ENCODE results near the gene GLS2. TPM values are rescaled to one million over a fixed set of nuclear protein-coding genes. Genes with fewer than 3 reads are reported as not detected.
"Not testable (repeated sequence)": the region's sequence is repeated elsewhere in the genome, so short reads cannot be mapped to it uniquely, and the experiment has no call there.

The GLS2 gene
- total RNA-seq, 1 donor from 2014 or later: 0.55 TPM

GRCh38 chr12:56448860-56449621, 38.9 kb downstream of the GLS2 start, which contains the start of gene TIMELESS:
TSS of gene TIMELESS (minus strand) at chr12:56449426. CDS start at chr12:56434170, 15,256 bp downstream.
- intact Hi-C loops (cut with micrococcal nuclease): loop anchor here (1.0 to 5.0 kb wide), 5 partner anchors 19 to 322 kb away; partner anchors contain the start of genes ESYT1, SPRYD4 and STAT2

DNA sequence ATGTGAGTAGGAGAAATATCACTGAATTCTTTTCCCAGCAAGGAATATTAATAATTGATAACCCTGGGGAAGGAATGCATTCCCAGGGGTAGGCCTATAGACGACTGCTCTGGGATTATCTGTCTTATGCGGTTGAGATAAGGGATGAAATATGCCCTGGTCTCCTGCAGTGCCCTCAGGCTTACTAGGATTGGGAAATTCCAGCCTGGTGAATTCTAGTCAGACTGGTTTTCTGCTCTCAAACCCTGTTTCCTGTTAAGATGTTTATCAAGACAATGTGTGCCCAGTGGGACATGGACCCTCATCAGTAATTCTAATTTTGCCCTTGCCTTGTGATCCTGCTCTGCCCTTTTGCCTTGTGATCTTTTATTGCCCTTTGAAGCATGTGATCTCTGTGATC, 44.8 kb downstream of the GLS2 start:
- intact Hi-C loops (cut with micrococcal nuclease): not testable (repeated sequence)

DNA sequence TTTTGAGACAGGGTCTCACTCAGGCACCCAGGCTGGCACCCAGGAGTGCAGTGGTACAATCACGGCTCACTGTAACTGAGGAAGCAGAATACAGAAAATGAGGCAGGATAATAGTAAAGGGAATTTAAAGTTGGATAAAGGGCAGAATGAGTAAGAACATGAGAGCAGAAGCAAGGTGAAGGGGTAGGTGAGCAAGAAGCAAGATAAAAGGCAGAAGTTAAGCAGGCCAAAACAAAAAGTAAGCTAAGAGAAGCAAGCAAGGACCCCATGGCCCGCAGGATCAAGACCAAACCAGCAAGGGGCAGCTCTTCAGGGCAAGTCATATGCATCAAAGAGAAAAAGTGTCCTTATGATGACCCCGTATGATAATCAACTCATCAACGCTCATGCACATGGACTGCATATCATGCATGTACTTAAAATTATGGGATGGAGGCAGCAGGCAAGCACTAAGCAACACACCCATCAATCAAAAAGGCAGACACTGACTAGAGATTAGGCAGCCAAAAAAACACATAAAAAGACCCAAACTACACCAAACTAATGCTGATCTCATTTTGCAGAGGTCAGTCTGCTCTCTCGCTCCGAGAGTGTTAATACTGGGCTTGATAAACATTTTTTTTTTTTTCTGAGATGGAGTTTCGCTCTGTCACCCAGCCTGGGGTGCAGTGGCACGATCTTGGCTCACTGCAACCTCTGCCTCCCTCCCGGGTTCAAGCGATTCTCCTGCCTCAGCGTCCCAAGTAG, 50.4 kb downstream of the GLS2 start:
- intact Hi-C loops (cut with micrococcal nuclease): no loop called here

DNA sequence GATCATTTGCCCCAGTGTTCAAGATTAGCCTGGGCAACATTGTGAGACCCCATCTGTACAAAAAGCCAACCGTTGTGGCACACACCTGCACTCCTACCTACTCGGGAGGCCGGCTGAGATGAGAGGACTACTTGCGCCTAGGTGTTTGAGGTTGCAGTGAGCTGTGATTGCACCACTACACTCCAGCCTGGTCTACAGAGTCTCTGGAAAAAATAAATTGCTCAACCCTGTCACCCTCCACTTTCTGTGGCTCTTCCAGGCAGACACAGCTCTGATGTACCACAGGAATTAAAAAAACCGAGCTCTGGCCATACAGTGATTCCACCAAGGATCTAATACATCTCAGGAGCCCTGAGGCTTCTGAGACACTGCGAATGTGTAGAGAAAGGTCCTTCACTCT, 53.1 kb downstream of the GLS2 start:
- intact Hi-C loops (cut with micrococcal nuclease): no loop called here

DNA sequence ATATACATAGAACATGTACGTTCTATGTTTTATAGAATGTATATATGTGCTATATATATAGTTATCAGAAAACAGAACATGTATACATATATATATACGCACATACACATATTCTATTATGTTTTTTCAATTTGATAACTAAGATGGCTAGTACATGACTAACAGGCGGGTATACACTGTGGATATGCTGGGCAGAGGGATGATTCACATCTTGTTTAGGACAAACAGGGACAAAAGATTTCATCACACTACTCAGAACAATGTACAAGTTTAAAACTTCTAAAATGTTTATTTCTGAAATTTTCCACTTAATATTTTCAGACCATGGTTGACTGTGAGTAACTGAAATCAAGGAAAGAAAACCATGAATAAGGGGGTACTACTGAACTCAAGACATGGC, 56.1 kb downstream of the GLS2 start:
- intact Hi-C loops (cut with micrococcal nuclease): no loop called here

DNA sequence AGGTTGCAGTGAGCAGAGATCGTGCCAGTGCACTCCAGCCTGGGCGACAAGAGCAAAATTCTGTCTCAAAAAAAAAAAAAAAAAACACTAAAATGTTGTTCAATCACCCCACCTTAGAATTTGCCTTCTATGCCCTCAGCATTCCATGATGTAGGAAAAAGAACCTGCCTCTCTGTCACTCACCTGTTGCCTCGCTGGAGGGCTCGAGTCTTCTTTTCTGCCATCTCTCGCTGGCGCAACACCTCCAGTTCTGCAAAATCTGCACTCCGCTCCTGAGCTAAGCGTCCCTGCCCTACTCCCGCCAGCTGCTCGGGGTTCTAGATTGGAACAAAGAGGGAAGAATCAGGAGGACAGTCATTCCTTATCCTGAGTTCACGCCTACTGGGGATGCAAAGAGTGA, 56.7 kb downstream of the GLS2 start:
- intact Hi-C loops (cut with micrococcal nuclease): no loop called here

- intact Hi-C loops (cut with micrococcal nuclease): no loop called here
These were observed 62.0 kb downstream of the GLS2 start for GRCh38 chr12:56425940-56426438.

DNA sequence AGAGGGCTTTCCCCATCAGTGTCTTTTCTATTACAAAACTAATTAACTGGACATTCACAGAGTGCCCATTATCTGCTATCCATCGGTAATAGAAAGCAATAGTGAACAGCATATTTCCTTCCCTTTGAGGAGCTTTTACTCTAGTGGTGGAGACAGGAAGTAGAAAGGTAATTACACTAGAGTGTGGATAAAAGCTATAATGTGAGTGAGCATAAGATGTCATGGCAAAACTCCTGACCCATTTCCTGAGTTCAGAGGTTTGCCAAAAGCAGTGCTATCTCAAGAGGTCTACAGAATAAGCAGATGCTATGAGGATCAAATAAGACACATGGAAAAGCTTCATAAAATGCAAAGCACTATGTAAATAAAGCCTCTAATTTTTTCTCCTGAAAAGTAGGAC, 62.8 kb downstream of the GLS2 start:
- intact Hi-C loops (cut with micrococcal nuclease): no loop called here

Other genes starting within 250 kb of the GLS2 start
- gene ANKRD52, start 229.8 kb downstream of the GLS2 start, total RNA-seq: 55.3 and 56.1 TPM in 2 replicates
- 18.6 and 19.3 TPM in 2 replicates for gene COQ10A, start 221.2 kb downstream of the GLS2 start, total RNA-seq
- gene CS, start 187.8 kb downstream of the GLS2 start, total RNA-seq: 242 TPM in 2 replicates
- 129 and 139 TPM in 2 replicates for gene CNPY2, start 172.2 kb downstream of the GLS2 start, total RNA-seq
- 47.4 and 51.6 TPM in 2 replicates for gene PAN2, start 154.2 kb downstream of the GLS2 start, total RNA-seq
- 8.6 and 10.1 TPM in 2 replicates for gene IL23A, start 149.3 kb downstream of the GLS2 start, total RNA-seq
- gene STAT2, start 128.1 kb downstream of the GLS2 start, total RNA-seq: 159 and 164 TPM in 2 replicates
- gene APOF, start 125.3 kb downstream of the GLS2 start, total RNA-seq: not detected in 2 replicates
- 56.1 and 56.9 TPM in 2 replicates for gene TIMELESS, start 38.7 kb downstream of the GLS2 start, total RNA-seq
- not detected in 2 replicates for gene MIP, start 33.5 kb downstream of the GLS2 start, total RNA-seq
- 4.4 TPM in 2 replicates for gene SPRYD4, start 19.6 kb downstream of the GLS2 start, total RNA-seq
- gene RBMS2, start 33.7 kb upstream of the GLS2 start, total RNA-seq: 6.4 and 8.7 TPM in 2 replicates
- gene BAZ2A, start 142.2 kb upstream of the GLS2 start, total RNA-seq: 98.2 and 101 TPM in 2 replicates
- 509 and 518 TPM in 2 replicates for gene ATP5F1B, start 157.8 kb upstream of the GLS2 start, total RNA-seq
- gene PTGES3, start 200.1 kb upstream of the GLS2 start, total RNA-seq: 251 and 260 TPM in 2 replicates
- gene NACA, start 237.1 kb upstream of the GLS2 start, total RNA-seq: 851 and 898 TPM in 2 replicates